H9 (cell line): ENCODE measurements around the gene LRCH1. TPM values are rescaled to one million over a fixed set of nuclear protein-coding genes. Genes with fewer than 3 reads are reported as not detected.
A peak's percentile ranks its signal among the peaks of the same experiment; 100 is the strongest.

ENCODE experiments used
- DNase-seq: peaks from one replicate; pipeline ENCODE4 v3.0.0-alpha.2; 2017
- H2AFZ ChIP-seq: one replicate; pipeline ENCODE4 v1.6.1; 2013; ENCODE audit warnings: mild to moderate bottlenecking, low read length, control low read depth, moderate library complexity
- H2AK5ac ChIP-seq: 2 replicates; pipeline ENCODE4 v1.6.1; 2013; ENCODE audit warnings: low read length, control low read depth, mixed read lengths; ENCODE audit not compliant: insufficient read length
- H2BK120ac ChIP-seq: one replicate; pipeline ENCODE4 v1.6.1; 2013; ENCODE audit warnings: low read depth, mild to moderate bottlenecking, low read length, control low read depth, inconsistent platforms; ENCODE audit not compliant: poor library complexity, severe bottlenecking
- H2BK12ac ChIP-seq: 2 replicates; pipeline ENCODE4 v1.6.1; 2013; ENCODE audit warnings: low read length, control low read depth, mixed read lengths, low read depth; ENCODE audit not compliant: insufficient read length
- H2BK15ac ChIP-seq: 2 replicates; pipeline ENCODE4 v1.6.1; 2013; ENCODE audit warnings: low read depth, low read length, control low read depth
- H2BK20ac ChIP-seq: one replicate; pipeline ENCODE4 v1.6.1; 2013; ENCODE audit warnings: low read depth, mild to moderate bottlenecking, low read length, control low read depth, inconsistent platforms; ENCODE audit not compliant: poor library complexity, severe bottlenecking
- H2BK5ac ChIP-seq: 2 replicates; pipeline ENCODE4 v1.6.1; 2013; ENCODE audit warnings: low read length, control low read depth, mixed read lengths; ENCODE audit not compliant: insufficient read length
- H3K14ac ChIP-seq: 2 replicates; pipeline ENCODE4 v1.6.1; 2013; ENCODE audit warnings: low read length, control low read depth; ENCODE audit not compliant: insufficient read depth
- H3K18ac ChIP-seq: 2 replicates; pipeline ENCODE4 v1.6.1; 2013; ENCODE audit warnings: low read depth, mild to moderate bottlenecking, mixed read lengths, low read length, control low read depth; ENCODE audit not compliant: insufficient read length
- H3K23ac ChIP-seq: 2 replicates; pipeline ENCODE4 v1.6.1; 2013; ENCODE audit warnings: low read length, control low read depth, mixed read lengths, low read depth; ENCODE audit not compliant: insufficient read length
- H3K23me2 ChIP-seq: 2 replicates; pipeline ENCODE4 v1.6.1; 2013; ENCODE audit warnings: low read depth, mild to moderate bottlenecking, mixed read lengths, low read length, control low read depth; ENCODE audit not compliant: insufficient read length, poor library complexity, severe bottlenecking
- H3K27ac ChIP-seq: 2 replicates; pipeline ENCODE4 v1.5.1; 2013; ENCODE audit warnings: low read length, control low read depth, mixed read lengths, low read depth; ENCODE audit not compliant: insufficient read length
- H3K27me3 ChIP-seq: 2 replicates; pipeline ENCODE4 v1.6.1; 2013; ENCODE audit warnings: low read length, control low read depth, inconsistent platforms; ENCODE audit not compliant: insufficient read depth
- H3K4ac ChIP-seq: 2 replicates; pipeline ENCODE4 v1.6.1; 2013; ENCODE audit warnings: low read depth, mild to moderate bottlenecking, control low read depth, inconsistent platforms, low read length, moderate library complexity
- H3K4me1 ChIP-seq: 2 replicates; pipeline ENCODE4 v1.6.1; 2013; ENCODE audit warnings: low read length, control low read depth, inconsistent platforms; ENCODE audit not compliant: insufficient read depth
- H3K4me2 ChIP-seq: 2 replicates; pipeline ENCODE4 v1.6.1; 2013; ENCODE audit warnings: low read length, control low read depth, mixed read lengths; ENCODE audit not compliant: insufficient read length, insufficient read depth
- H3K56ac ChIP-seq: 2 replicates; pipeline ENCODE4 v1.6.1; 2013; ENCODE audit warnings: low read depth, mild to moderate bottlenecking, mixed read lengths, low read length, control low read depth; ENCODE audit not compliant: insufficient read length
- H3K79me1 ChIP-seq: 2 replicates; pipeline ENCODE4 v1.6.1; 2013; ENCODE audit warnings: low read depth, mild to moderate bottlenecking, moderate library complexity, low read length, control low read depth, inconsistent platforms; ENCODE audit not compliant: insufficient read depth, poor library complexity, severe bottlenecking
- H3K79me2 ChIP-seq: 2 replicates; pipeline ENCODE4 v1.6.1; 2013; ENCODE audit warnings: low read length, control low read depth, inconsistent platforms; ENCODE audit not compliant: insufficient read depth
- H3K9ac ChIP-seq: 2 replicates; pipeline ENCODE4 v1.6.1; 2013; ENCODE audit warnings: low read length, control low read depth, mixed read lengths; ENCODE audit not compliant: insufficient read length; ENCODE audit errors: extremely low read depth
- H3K9me3 ChIP-seq: one replicate; pipeline ENCODE4 v1.6.1; 2013; ENCODE audit warnings: low read depth, low read length, inconsistent platforms; ENCODE audit not compliant: control insufficient read depth
- H3T11ph ChIP-seq: one replicate; pipeline ENCODE4 v1.6.1; 2013; ENCODE audit warnings: mild to moderate bottlenecking, low read length, control low read depth, inconsistent platforms
- H4K20me1 ChIP-seq: one replicate; pipeline ENCODE4 v1.6.1; 2013; ENCODE audit not compliant: control insufficient read depth, insufficient read length, insufficient read depth
- H4K5ac ChIP-seq: 2 replicates; pipeline ENCODE4 v1.6.1; 2013; ENCODE audit warnings: low read depth, mild to moderate bottlenecking, mixed read lengths, low read length, control low read depth; ENCODE audit not compliant: insufficient read length
- H4K8ac ChIP-seq: replicated peaks from 2 replicates; pipeline ENCODE4 v1.6.1; 2013; ENCODE audit warnings: low read length, control low read depth, mixed read lengths, low read depth; ENCODE audit not compliant: insufficient read length
- H4K91ac ChIP-seq: 2 replicates; pipeline ENCODE4 v1.6.1; 2013; ENCODE audit warnings: low read depth, mild to moderate bottlenecking, moderate library complexity, mixed read lengths, low read length, control low read depth; ENCODE audit not compliant: insufficient read length
- H3K27ac Mint-ChIP-seq, 3 experiments: 2 replicates in 2 of 3; 3 replicates in 1 of 3; pipeline ENCODE4 v1.8.0; 2020 to 2021; ENCODE audit warnings: mixed read lengths in 3 of 3, mild to moderate bottlenecking in 1 of 3, moderate library complexity in 1 of 3
- H3K27me3 Mint-ChIP-seq: 2 replicates; pipeline ENCODE4 v1.8.0; 2021; ENCODE audit warnings: low read depth, mild to moderate bottlenecking, moderate library complexity, mixed read lengths
- H3K36me3 Mint-ChIP-seq, 3 experiments: 2 replicates in 2 of 3; 3 replicates in 1 of 3; pipeline ENCODE4 v1.8.0; 2020 to 2021; ENCODE audit warnings: low read depth in 3 of 3, mixed read lengths in 3 of 3; ENCODE audit not compliant: insufficient read depth in 1 of 3
- H3K4me1 Mint-ChIP-seq, 2 experiments: 2 replicates each; pipeline ENCODE4 v1.8.0; 2020; ENCODE audit warnings: mixed read lengths in 2 of 2
- H3K4me3 Mint-ChIP-seq, 2 experiments: 2 replicates in 1 of 2; 3 replicates in 1 of 2; pipeline ENCODE4 v1.8.0; 2020 to 2021; ENCODE audit warnings: mild to moderate bottlenecking in 2 of 2, mixed read lengths in 2 of 2, moderate library complexity in 1 of 2
- H3K9me3 Mint-ChIP-seq, 2 experiments: 2 replicates in 1 of 2; 3 replicates in 1 of 2; pipeline ENCODE4 v1.8.0; 2020; ENCODE audit warnings: mild to moderate bottlenecking in 2 of 2, mixed read lengths in 2 of 2, moderate library complexity in 1 of 2
- WGBS: extraction: QIAGEN DNeasy Blood & Tissue Kit; methylation state at CpG from one replicate; pipeline ENCODE4 v1.1.7; 2013; ENCODE audit warnings: missing lambda C conversion rate, low lambda C conversion rate, mixed read lengths; ENCODE audit not compliant: insufficient read length; ENCODE audit errors: extremely low coverage; 5-methylcytosine and 5-hydroxymethylcytosine counted together
- total RNA-seq: library from RNA; stranded (reverse); gene quantifications from 2 replicates; pipeline ENCODE4 v1.2.1, GENCODE V29; 2021
- TF ChIP-seq, protein P1 (sequence below): fragments of 200-600 bp; sonication (generic); conservative IDR thresholded peaks from 3 replicates; pipeline ENCODE4 v1.8.0; 2021; ENCODE audit warnings: antibody characterized with exemption, mild to moderate bottlenecking

LRCH1 gene
- total RNA-seq, 1 experiment from 2014 or later, result 8.0 TPM

DNA sequence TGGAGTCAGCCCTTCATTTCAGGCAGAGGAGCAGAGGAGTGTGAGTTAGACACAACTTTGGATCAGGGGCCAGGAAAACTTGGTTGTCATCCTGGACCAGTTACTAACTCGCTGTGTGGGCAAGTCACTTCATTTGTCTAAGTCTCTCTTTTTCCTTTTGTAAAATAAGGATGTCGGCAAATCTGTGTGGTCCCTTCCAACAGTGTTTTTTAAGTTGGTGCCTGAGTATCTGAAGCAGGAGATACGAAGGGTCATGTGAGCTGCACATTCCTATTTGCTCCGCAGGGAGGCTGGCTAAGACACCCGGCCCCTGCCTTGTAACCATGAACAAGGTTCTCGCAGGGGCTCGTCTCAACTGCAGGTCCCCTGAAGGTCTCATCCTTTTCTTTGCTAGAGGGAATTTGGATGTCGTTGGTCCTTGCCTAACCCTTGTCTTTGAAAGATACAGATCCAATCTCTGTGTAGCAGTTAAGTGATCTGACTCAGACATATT, 64.3 kb downstream of the LRCH1 start:
- H3K18ac ChIP-seq, result no peak overlapping the region
- no peaks in the 10 kb centered on the region for H3K23me2 ChIP-seq
- H3K27ac ChIP-seq, result no peak overlapping the region
- no peak overlapping the region for H3K4me2 ChIP-seq
- no peak overlapping the region for H3T11ph ChIP-seq
- H3K9me3 ChIP-seq, result no peaks in the 10 kb centered on the region
- Mint-ChIP-seq H3K4me1 (peaks cover 39 to 55% of the 10 kb centered on the region in 2 experiments), H3K27ac (peak overlapping the region in 1 of 3 experiments; percentile 11; a peak in 1 of 7 replicates), H3K4me3 (no peak overlapping the region), H3K27me3 (no peaks in the 10 kb centered on the region), H3K36me3 (no peaks in the 10 kb centered on the region), H3K9me3 (no peaks in the 10 kb centered on the region)
- H4K5ac ChIP-seq, result no peak overlapping the region
- no peak overlapping the region for H2BK15ac ChIP-seq
- H4K91ac ChIP-seq, result no peak overlapping the region
- peaks cover 4% of the 10 kb centered on the region; the same call in 1 of the 2 replicates for H3K79me2 ChIP-seq
- no CpG with 5 or more reads among the region's 8 CpGs for WGBS
- H2BK5ac ChIP-seq, result no peak overlapping the region
- no peak overlapping the region for H2AK5ac ChIP-seq
- H2AFZ ChIP-seq, result no peak overlapping the region
- no peak overlapping the region for H3K14ac ChIP-seq
- no peaks in the 10 kb centered on the region for H4K20me1 ChIP-seq
- H3K79me1 ChIP-seq, result peaks cover 6% of the 10 kb centered on the region
- H3K9ac ChIP-seq, result no peak overlapping the region
- H3K4me1 ChIP-seq, result peaks cover 14% of the 10 kb centered on the region
- H4K8ac ChIP-seq, result no peak overlapping the region
- H3K4ac ChIP-seq, result no peak overlapping the region
- TF ChIP-seq, protein P1, sequence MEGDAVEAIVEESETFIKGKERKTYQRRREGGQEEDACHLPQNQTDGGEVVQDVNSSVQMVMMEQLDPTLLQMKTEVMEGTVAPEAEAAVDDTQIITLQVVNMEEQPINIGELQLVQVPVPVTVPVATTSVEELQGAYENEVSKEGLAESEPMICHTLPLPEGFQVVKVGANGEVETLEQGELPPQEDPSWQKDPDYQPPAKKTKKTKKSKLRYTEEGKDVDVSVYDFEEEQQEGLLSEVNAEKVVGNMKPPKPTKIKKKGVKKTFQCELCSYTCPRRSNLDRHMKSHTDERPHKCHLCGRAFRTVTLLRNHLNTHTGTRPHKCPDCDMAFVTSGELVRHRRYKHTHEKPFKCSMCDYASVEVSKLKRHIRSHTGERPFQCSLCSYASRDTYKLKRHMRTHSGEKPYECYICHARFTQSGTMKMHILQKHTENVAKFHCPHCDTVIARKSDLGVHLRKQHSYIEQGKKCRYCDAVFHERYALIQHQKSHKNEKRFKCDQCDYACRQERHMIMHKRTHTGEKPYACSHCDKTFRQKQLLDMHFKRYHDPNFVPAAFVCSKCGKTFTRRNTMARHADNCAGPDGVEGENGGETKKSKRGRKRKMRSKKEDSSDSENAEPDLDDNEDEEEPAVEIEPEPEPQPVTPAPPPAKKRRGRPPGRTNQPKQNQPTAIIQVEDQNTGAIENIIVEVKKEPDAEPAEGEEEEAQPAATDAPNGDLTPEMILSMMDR, result no peak
- H3K27me3 ChIP-seq, result no peaks in the 10 kb centered on the region
- no peak overlapping the region for H2BK12ac ChIP-seq
- H3K23ac ChIP-seq, result no peak overlapping the region
- H2BK20ac ChIP-seq, result no peak overlapping the region
- no peak overlapping the region for H2BK120ac ChIP-seq
- DNase-seq, result no peak
- no peak overlapping the region for H3K56ac ChIP-seq
